GM21526 (cell line): ENCODE data around the gene HPSE2.

ENCODE experiments used
- ATAC-seq: cut with Tn5 transposase; IDR thresholded peaks from one replicate; pipeline ENCODE4 v1.9.1; 2021; ENCODE audit warnings: moderate library complexity; ENCODE audit not compliant: unreplicated experiment, low FRiP score

HPSE2 gene

DNA sequence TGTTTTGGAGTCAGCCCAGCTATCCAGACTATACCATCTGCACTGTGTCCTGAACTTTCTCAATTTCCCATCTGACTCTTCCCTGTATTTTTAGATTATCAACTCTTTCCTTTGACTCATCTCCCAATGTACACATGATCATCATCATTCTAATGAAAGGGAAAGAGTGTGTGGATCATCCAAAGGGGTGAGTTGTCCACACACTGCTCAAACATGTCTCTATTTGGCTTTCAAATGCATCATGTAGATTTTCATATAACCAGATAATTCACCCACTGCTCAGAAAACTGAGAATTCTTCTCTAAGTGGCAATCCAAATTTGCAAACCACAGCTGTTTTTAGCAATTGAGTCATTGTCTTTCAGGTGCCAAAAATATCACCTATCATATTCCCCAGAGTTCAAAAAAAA is 598.7 kb downstream of the HPSE2 start:
- peak; percentile 43 for ATAC-seq

DNA sequence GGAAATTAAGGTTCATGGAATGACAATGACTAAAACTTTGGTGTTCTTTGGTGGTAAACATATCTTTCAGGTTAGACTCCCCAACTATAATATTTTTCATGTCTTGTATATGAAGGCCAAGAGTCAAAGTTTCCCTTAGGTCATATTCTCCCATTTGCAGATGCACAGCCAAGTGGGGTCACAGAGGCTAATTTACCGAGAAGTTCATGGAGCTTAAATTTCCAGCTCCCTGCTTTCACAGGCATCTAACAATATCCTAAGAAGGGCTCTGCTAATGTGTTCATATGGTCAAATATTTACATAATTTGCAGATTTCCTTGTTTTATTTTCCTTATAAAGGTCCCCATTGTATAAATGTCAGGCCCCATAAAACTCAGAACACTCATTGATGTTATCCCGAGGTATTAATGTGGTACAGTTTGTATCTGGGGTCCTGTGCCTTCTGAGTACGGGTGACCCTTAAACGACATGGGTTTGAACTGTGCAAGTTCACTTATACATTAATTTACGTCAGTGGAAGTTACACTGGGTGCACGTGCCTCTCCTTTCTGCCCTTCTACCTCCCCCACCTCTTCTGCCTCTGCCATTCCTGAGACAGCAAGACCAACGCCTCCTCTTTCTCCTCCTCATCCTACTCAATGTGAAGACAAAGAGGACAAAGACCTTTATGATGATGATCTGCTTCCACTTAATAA is 603.0 kb downstream of the HPSE2 start:
- no peak for ATAC-seq

GRCh38 chr10:98628206-98628605 is 607.4 kb downstream of the HPSE2 start:
- no peak for ATAC-seq

GRCh38 chr10:98627711-98628110 is 607.9 kb downstream of the HPSE2 start:
- no peak for ATAC-seq

- no peak for ATAC-seq
Observed at GRCh38 chr10:98624963-98625362, 610.7 kb downstream of the HPSE2 start.

GRCh38 chr10:98623176-98623575 is 612.5 kb downstream of the HPSE2 start:
- no peak for ATAC-seq

DNA sequence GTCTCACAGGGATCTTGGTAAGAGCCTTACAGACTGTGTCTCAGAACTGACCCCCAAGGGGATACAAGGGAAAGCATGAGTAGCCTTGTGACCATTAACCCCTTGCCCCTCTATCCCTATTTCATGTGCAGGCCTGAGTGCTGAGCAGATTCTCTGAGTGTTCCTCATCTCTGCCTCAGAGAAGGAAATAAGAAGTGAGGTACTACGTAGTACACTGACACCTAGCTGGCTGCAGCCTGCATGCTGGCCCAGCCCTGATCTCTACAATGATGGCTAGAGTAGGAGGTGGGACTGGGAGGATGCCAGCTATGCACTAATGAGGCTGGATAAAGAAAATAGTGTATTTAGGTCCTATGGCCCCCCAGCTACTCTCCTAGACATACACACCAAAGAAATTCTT is 614.0 kb downstream of the HPSE2 start:
- ATAC-seq = no peak

DNA sequence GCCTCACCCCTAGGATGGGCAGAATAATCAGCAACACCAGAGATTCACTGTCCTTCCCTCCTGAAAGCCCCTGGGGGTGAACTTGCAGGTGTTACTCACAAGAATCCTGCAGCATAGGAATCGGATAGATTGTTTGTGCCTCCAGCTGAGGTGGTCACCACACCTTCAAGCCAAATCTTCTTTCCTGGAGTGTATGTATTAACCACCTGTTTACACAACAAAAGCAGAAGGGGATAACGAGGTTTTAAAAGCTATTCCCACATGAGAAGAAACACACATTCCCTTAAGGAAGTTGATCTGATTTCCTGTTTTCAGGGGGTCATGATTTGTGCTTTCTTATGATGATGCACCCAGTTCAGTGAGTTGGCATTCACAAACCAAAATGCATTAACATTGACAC is 615.1 kb downstream of the HPSE2 start:
- no peak for ATAC-seq

DNA sequence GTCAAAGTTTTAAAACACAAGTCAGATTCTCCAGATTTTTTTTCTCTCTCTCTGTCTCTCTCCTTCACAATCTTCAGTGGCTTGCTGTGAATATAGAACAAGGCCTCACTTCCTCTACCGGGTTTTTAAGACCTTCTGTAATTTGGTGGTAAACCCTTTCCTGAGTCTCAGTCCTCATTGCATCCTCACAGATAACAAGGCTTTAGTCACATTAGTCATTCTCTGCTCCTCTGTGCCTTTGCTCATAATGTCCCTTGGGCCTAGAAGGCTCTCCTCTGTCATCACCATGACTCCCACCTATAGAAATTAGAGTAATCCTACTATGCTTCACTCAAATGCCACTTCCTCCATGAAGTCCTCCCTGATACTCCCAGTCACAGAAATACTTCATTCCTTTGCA is 616.2 kb downstream of the HPSE2 start:
- ATAC-seq = no peak

- no peak for ATAC-seq
Observed at GRCh38 chr10:98617906-98618520, 617.6 kb downstream of the HPSE2 start.

DNA sequence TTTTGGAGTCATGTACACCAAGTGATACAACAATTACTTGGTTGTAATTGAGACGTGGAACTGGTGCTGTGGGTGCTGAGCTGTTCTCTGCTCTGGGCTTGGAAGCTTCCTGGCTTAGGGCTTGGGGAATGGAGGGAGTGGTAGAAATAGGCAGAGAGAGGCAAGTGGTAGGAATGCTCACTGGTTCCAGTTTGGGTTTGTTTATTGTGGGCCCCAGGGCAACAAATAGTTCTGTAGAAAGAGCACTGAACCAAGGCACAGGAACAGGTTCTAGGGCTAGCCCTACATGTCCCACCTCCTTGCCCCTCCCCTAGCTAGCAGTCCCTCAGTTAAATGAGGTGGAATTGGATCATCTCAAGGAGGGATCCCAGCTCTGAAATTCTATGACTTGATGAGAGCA is 622.2 kb downstream of the HPSE2 start:
- ATAC-seq = no peak

DNA sequence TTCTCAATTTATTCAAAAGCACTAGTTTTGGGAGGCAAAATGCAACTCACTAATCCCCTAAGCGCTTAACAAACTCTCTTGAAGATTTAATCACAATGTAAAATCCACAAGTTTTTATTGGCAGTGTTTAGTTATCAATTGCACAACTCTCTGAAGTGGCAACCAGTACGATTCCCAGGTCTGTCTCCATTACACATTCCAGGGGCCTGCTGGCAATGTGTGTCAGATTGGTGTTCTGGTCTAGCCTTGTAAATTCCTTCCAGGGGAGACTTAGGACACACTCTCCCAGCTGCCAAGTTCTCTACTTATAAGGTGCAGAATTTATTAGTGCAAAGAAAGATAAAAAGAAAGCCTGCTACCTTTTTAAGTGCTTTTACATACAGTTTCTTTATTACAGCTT is 624.2 kb downstream of the HPSE2 start:
- ATAC-seq = no peak

- ATAC-seq = no peak
Observed at GRCh38 chr10:98610836-98611235, 624.8 kb downstream of the HPSE2 start.

GRCh38 chr10:98610301-98610700 is 625.4 kb downstream of the HPSE2 start:
- no peak for ATAC-seq

DNA sequence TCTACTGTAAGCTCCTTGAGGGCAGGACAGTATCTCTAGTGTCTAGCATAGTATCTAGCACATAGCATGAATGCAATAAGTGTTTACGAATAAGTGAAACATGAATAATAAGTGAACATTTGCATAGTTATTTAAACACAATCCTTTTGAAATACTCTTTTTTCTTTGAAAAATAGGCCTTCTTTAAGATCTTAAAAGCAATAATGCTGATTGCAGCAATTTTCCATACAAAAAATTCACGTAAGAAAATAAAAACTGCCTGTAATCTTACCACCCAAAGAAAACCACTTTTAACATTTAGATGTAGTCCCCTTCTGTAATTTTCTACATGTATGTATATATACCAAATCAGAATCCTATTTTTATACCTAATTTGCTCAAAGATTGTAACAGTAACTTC is 626.4 kb downstream of the HPSE2 start:
- no peak for ATAC-seq

GRCh38 chr10:98608411-98608810 is 627.2 kb downstream of the HPSE2 start:
- no peak for ATAC-seq

- no peak for ATAC-seq
Observed at GRCh38 chr10:98602224-98602623, 633.4 kb downstream of the HPSE2 start.

- no peak for ATAC-seq
Observed at GRCh38 chr10:98599032-98599610, 636.5 kb downstream of the HPSE2 start.

- ATAC-seq = no peak
Observed at GRCh38 chr10:98596404-98596803, 639.2 kb downstream of the HPSE2 start.

DNA sequence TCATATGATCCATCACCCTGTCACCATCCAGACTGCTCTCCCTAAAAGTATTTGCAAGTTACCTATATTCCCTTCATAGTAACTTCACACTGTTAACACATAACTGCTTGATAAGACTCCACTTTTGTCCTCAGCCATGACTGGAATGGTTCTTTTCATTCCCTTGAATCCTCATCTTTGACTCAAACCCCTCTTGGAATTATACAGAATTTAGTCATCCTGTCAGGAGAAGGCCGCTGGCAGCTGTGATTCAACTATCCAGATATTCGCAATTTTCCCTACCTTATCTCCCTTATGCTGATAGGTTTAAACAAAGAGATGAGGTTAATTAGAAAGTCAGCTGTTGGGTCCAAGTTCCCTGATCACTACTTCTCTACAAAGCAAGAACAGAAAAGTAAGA is 646.0 kb downstream of the HPSE2 start:
- ATAC-seq = no peak

DNA sequence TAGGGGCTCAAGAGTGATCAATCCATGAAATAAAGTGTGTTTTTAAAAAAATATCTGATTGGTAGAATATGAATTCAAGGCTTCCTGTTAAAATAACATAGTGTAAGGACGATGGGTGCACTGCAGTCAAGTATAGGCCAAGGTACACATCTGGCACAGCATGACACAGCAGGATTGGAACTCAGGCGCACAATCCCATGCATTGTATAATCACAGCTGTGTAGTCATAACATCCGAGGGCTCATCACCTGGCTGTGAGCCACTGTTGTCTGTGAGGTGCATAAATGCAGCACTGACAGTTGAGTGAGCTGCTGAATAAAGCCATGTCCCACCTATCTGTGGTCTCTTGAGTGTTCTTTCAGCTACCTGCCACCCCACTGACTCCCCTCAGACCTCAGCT is 646.6 kb downstream of the HPSE2 start:
- ATAC-seq = no peak

DNA sequence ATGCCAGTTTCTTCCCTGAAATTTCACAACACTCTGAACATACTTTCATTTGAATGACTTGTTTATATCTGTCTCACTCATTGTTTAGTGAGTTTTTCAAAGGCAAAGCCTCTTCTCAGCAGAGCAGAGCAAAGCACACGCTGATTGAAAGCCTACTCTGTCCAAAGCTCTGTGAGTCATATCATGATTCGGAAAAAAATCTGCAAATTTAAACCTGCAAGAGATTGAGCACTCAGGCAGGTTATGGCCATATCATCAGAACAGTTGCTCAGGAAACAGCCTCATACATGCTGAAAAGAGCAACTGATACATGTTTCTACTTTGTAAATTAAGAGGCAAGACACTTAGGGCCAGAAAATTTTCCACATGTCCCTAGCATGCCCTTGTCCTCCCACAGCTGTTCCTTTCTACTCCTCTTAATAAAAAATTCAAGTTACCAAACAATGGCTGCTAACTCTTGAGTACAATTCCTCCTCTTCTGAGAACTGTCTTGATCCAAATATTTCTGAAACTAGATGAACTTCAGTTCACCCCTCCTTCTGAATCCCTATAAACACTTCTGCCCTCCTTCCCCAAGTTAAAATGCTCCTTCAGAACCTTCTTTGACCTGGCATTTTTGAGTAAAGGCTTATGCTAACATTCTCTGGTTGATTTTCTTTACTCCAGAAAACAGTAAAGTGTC is 648.4 kb downstream of the HPSE2 start:
- no peak for ATAC-seq
